Large intestine (tissue), 3 donors: ENCODE results near the gene UBTD2. TPM values are rescaled to one million over a fixed set of nuclear protein-coding genes. Genes with fewer than 3 reads are reported as not detected.
A peak's percentile ranks its signal among the peaks of the same experiment; 100 is the strongest.
"Not testable (repeated sequence)": the region's sequence is repeated elsewhere in the genome, so short reads cannot be mapped to it uniquely, and the experiment has no call there.

ENCODE experiments used
- DNase-seq, 2 donors: peaks; one replicate each; pipeline versions ENCODE4 v3.0.0 to v3.0.0-alpha.2; 2013
- H3K27ac ChIP-seq: one replicate; pipeline ENCODE4 v1.5.1; 2013; ENCODE audit warnings: low read length
- H3K27me3 ChIP-seq: 2 replicates; pipeline ENCODE4 v1.6.1; 2013; ENCODE audit warnings: low read length; ENCODE audit not compliant: control insufficient read depth, insufficient read depth
- H3K36me3 ChIP-seq: 2 replicates; pipeline ENCODE4 v1.6.1; 2013; ENCODE audit warnings: low read length; ENCODE audit not compliant: control insufficient read depth, insufficient read depth
- H3K4me1 ChIP-seq: one replicate; pipeline ENCODE4 v1.6.1; 2013; ENCODE audit warnings: low read length; ENCODE audit not compliant: control insufficient read depth, insufficient read depth
- H3K4me3 ChIP-seq: one replicate; pipeline ENCODE4 v1.5.1; 2013; ENCODE audit warnings: low read length
- H3K9me3 ChIP-seq: one replicate; pipeline ENCODE4 v1.6.1; 2013; ENCODE audit warnings: mild to moderate bottlenecking, low read depth, low read length, moderate library complexity; ENCODE audit not compliant: control insufficient read depth
- WGBS: methylation state at CpG from one replicate; pipeline ENCODE4 v1.1.5; 2013; ENCODE audit warnings: low lambda C conversion rate; ENCODE audit not compliant: insufficient coverage; 5-methylcytosine and 5-hydroxymethylcytosine counted together
- polyA plus RNA-seq: library from polyadenylated mRNA; unstranded; fragments of 120-200 nt; gene quantifications from one replicate; pipeline ENCODE4 v1.2.1, GENCODE V29; 2013

The UBTD2 gene
- polyA plus RNA-seq, 1 donor = 43.6 TPM

DNA sequence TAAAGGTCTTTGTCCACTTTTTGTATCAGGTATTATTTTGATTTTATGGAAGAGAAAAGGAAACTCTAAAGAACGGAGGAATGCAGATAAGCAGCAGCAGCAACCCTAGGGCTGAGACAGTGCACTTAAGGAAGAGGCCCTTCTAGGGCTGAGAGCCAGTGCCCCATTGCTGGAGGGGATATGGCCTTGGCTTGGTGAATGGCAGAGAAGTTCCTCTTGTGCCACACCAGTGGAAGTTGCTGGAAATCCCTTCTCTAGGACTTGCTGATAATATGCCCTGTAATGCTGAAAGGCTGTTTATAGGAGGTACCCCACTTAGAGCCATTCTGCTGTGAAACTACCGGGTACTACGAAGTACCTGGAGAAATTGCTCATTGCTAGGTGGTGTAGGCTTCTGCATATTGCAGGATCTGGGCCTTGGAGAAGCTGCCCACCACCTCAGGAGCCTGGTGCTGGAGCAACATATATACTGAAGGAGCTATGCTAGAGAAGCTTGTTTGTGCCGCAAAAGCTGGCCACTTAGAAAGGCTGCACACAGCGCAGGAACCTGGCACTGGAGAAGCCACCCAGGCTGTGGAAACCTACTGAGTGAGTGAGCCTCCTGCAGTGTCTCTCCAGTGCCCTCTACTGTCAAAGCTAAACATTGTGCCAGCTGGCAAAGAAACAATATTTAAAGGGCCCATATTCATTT is 9.6 kb upstream of the UBTD2 start:
- Histone ChIP-seq H3K9me3 (no peaks in the 10 kb centered on the region), H3K27ac (no peak overlapping the region)

DNA sequence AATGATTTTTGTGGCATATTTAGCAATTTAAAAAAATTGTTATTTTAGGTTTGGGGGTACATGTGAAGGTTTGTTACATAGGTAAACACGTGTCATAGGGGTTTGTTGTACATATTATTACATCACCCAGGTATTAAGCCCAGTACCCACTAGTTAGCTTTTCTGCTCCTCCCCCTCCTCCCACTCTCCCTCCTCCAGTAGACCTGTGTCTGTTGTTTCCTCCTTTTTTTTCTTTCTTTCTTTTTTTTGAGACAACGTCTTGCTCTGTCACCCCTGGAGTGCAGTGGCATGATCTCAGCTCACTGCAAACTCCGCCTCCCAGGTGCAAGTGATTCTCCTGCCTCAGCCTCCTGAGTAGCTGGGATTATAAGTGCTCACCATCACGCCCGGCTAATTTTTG is 8.3 kb upstream of the UBTD2 start:
- DNase-seq, H3K4me3 ChIP-seq, H3K27ac ChIP-seq, H3K9me3 ChIP-seq, H3K27me3 ChIP-seq, H3K36me3 ChIP-seq, H3K4me1 ChIP-seq: not testable (repeated sequence)
- WGBS = 100% methylated on average over 1 of the region's 5 CpGs

More for the DNA sequence above, 9.6 kb upstream of the UBTD2 start:
- Histone ChIP-seq H3K27me3 (no peaks in the 10 kb centered on the region), H3K4me1 (no peaks in the 10 kb centered on the region), H3K36me3 (no peaks in the 10 kb centered on the region), H3K4me3 (no peak overlapping the region)
- peak; percentile 65 to 66 for DNase-seq
- no CpG with 5 or more reads among the region's 5 CpGs for WGBS

DNA sequence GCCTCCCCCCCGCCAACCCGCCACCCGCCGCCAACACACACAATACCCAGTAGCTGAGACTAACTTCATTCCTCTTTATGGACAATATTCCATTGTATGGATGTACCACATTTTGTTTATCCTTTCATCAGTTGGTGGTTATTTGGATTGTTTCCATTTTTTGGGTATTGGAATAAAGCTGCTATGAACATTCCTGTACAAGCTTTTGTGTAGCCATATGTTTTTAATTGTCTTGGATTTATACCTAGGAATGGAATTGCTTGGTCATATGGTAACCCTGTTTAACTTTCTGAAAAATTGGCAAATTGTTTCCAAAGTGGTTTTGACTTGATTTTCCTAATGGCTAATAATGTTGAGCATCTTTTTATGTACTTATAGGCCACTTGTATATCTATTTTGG is 4.9 kb upstream of the UBTD2 start:
- WGBS = no CpG with 5 or more reads among the region's 4 CpGs
- no peaks in the 10 kb centered on the region for H3K9me3 ChIP-seq
- no peak overlapping the region for H3K27ac ChIP-seq
- H3K4me3 ChIP-seq = no peak overlapping the region
- H3K4me1 ChIP-seq = peaks cover 7% of the 10 kb centered on the region
- no peak for DNase-seq
- no peaks in the 10 kb centered on the region for H3K36me3 ChIP-seq
- H3K27me3 ChIP-seq = no peaks in the 10 kb centered on the region

DNA sequence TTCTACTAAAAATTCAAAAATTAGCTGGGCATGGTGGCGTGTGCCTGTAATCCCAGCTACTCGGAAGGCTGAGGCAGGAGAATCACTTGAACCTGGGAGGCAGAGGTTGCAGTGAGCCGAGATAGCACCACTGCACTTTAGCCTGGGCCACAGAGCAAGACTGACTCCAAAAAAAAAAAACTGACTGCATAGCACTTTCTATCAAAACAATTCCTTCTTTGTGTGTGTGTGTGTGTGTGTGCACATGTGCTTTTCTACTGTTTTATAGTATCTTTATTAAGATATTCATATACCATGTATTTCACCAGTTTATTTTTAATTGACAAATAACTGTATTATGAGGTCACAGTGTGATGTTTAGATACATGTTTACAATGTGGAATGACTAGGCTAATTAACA is 3.6 kb upstream of the UBTD2 start:
- H3K27me3 ChIP-seq, H3K4me1 ChIP-seq, H3K36me3 ChIP-seq, H3K4me3 ChIP-seq, H3K9me3 ChIP-seq: not testable (repeated sequence)
- no CpG with 5 or more reads among the region's 3 CpGs for WGBS
- peak overlapping the region; percentile 39 for H3K27ac ChIP-seq
- peak; percentile 33 to 56 for DNase-seq

DNA sequence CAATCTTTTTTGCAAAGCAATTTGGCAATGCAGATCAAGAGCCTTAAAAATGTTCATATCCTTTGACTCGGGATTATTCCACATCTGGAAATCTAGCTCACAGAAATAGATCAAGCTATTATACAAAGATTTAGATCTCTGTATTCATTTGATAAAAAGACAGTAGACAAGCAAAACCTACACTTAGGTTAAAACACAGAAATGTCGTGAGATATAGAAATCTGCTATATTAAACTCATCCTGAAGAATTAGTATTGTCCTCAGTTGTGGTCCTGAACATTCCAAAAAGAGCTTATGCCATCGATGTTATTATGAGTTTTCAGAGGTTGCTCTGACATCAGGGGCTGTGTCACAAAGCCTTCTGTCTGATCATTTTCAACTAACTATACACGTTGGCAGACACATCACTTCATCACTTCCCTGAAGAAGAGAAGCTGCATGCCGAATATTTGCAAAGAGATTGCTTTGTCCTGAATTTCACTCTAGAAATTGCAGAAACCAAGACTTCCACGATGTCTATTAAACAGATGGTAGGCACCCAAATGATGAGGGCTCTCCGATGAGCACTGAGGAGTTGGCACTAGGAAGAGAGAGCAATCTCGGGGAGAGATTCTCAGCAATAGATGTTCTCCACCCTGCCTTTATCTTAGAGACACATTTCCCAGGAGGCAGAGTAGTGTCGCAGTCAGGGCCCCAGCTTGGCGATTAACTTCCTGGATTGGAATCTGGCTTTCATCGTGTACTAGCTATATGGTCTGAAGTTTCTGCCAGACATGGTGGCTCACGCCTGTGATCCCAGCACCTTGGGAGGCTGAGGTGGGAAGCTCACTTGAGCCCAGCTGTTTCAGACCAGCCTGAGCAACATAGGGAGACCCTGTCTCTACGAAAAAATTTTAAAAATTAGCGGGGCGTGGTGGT is 1.9 kb upstream of the UBTD2 start:
- no peaks in the 10 kb centered on the region for H3K9me3 ChIP-seq
- peak overlapping the region; percentile 56 for H3K27ac ChIP-seq
- H3K27me3 ChIP-seq = no peaks in the 10 kb centered on the region
- H3K36me3 ChIP-seq = no peaks in the 10 kb centered on the region
- DNase-seq = peak in 1 of 2 donors; percentile 27
- peaks cover 9% of the 10 kb centered on the region for H3K4me1 ChIP-seq
- WGBS = no CpG with 5 or more reads among the region's 15 CpGs
- H3K4me3 ChIP-seq = no peak overlapping the region

DNA sequence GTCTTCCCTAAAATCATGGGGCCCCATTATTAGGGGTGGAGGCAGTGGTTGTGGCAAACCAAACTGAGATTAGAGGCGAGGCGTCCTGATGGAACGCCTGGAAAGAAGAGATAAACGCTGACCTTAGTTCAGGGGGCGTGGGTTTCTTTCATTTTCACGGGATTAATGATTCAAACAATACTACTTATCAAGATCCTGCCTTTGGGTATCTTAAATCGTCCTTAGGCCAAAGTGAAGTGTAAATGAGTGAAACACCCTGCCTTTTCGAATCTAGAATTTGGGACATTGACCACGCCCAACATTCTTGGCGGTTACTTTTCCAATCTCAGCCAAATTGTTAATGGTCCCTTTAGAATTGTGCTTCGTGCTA is 1.0 kb upstream of the UBTD2 start:
- Histone ChIP-seq H3K27ac (peak overlapping the region; percentile 56), H3K9me3 (no peaks in the 10 kb centered on the region), H3K4me3 (peak overlapping the region; percentile 77), H3K36me3 (no peaks in the 10 kb centered on the region), H3K4me1 (peaks cover 9% of the 10 kb centered on the region), H3K27me3 (no peaks in the 10 kb centered on the region)
- peak; percentile 42 to 75 for DNase-seq
- WGBS = no CpG with 5 or more reads among the region's 11 CpGs

DNA sequence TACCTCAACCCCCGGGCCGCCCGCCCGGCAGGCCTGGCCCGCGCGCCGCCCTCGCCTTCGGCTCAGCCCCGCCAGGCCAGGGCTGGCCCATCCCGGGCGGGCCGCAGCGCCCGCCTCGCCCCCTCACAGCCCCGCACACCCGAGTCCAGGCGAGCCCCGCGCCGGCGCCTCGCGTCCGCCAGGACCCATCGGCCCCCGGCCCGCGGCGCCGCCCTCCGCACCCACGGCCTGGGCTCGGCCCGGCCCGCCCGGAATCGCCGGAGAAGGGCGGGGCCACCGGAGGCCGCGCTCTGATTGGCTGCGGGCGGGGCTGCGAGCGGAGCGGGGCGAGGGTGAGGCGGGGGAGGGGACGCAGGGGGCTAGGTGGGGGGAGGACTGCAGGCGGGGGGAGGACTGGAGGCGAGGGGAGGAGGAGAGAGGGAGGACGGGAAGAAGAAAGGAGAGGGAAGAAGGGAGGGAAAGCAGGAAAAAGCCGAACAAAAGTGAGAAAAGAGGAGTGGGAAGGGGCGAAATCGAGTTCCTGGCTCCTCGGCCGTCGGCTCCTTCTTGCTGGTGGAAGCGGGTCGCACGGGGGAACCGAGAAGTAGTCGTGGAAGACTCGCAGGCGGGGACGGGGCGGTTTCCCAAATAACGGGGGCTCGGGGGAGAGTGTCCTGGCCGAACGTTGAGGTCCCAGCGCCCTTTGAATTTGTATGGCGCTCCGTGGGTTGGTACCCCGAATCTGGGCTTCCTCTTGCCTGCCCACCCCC is 472 bp upstream of the UBTD2 start:
- Histone ChIP-seq H3K27me3 (no peaks in the 10 kb centered on the region), H3K36me3 (no peaks in the 10 kb centered on the region), H3K27ac (peak overlapping the region; percentile 56), H3K4me3 (peak overlapping the region; percentile 77), H3K9me3 (no peaks in the 10 kb centered on the region), H3K4me1 (peaks cover 9% of the 10 kb centered on the region)
- peak; percentile 82 to 92 for DNase-seq
- WGBS = 0% methylated on average over 1 of the region's 79 CpGs

DNA sequence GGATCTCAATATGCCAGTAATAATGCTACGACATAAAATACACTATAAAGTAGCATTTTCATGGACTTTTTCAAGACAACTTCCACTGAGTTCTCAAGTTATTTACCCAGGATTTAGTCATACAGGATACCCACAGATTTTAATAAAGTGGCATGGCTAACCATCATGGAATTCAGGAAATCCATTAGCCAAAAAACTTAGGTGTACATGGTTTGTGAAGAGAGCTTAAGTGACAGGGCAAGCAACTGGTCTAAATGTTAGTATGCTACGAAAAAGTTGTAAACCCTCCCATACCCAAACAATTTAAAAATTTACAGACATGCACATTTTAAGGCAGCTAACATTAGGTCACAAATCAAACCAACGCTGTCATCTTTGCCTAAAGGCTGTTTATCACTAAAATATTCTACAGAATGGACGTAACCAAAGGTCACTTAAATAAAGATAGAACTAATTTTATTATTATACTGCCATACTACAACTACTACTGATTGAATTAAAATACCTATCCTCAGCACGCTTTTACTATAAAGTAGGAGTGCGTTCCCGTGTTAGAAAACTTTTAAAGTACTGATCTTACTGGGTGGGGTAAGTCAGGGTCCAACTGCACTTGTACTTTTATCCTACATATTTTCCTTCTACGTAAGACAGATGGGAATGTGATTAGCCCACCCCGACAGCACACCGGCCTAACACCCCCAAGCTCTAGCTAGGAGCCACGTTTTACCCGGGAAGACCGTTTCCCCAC is 1.1 kb downstream of the UBTD2 start:
- no CpG with 5 or more reads among the region's 13 CpGs for WGBS
- Histone ChIP-seq H3K9me3 (no peaks in the 10 kb centered on the region), H3K27me3 (no peaks in the 10 kb centered on the region), H3K4me1 (peaks cover 9% of the 10 kb centered on the region), H3K4me3 (peak overlapping the region; percentile 86), H3K36me3 (peaks cover 2% of the 10 kb centered on the region), H3K27ac (peak overlapping the region; percentile 90)
- DNase-seq = no peak

DNA sequence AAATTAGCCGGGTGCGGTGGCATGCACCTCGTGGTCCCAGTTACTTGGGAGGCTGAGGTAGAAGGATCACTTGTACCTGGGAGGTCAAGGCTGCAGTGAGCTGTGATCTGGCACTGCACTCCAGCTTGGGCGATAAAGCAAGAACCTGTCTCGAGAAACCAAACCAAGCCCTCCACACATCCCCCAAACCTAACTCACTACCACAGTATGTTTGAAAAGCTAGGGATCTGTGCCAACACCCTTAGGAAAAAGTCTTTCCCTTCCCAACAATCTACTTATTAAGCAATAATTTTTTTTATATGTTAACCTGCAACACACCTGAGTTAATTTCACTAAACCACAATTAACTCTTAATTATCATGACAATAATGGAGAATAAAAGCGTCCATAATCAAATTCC is 2.2 kb downstream of the UBTD2 start:
- Histone ChIP-seq H3K27me3 (no peaks in the 10 kb centered on the region), H3K4me1 (peaks cover 9% of the 10 kb centered on the region), H3K36me3 (peaks cover 7% of the 10 kb centered on the region), H3K27ac (no peak overlapping the region), H3K9me3 (no peaks in the 10 kb centered on the region), H3K4me3 (no peak overlapping the region)
- no peak for DNase-seq
- no CpG with 5 or more reads among the region's 6 CpGs for WGBS

DNA sequence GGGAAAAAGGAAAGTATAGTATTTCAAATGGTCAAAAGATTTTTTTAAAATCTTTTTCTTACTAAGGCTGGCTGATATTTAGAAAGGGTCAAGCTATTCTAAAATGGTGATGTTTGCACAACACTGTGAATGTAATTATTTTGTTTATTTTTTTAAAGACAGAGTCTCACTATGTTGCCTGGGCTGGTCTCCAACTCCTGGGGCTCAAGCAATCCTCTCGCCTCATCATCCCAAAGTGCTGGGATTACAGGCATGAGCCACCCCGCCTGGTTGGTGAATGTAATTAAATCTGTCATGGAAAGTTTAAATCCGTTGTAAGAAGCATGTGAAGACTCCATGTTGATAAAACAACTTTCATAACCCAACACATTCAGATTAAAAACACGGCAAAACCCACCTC is 2.6 kb downstream of the UBTD2 start:
- no peaks in the 10 kb centered on the region for H3K27me3 ChIP-seq
- DNase-seq = no peak
- no peak overlapping the region for H3K4me3 ChIP-seq
- no peaks in the 10 kb centered on the region for H3K9me3 ChIP-seq
- H3K4me1 ChIP-seq = peaks cover 9% of the 10 kb centered on the region
- H3K36me3 ChIP-seq = peaks cover 8% of the 10 kb centered on the region
- 62% methylated on average over 2 of the region's 4 CpGs for WGBS
- no peak overlapping the region for H3K27ac ChIP-seq
